Measurements from ENCODE around the gene CUL3. TPM values are rescaled to one million over a fixed set of nuclear protein-coding genes. Genes with fewer than 3 reads are reported as not detected.

CUL3 gene
- total and polyA plus RNA-seq, 2 of the 8 experiments (the other 6 are each of a cell fraction or from before 2014, with no cell fraction given) = 28.5 to 113 TPM

GRCh38 chr2:224570328-224570993 lies 14.7 kb downstream of the CUL3 start:
- WGBS, 2 experiments (ENCODE audit: extremely low coverage in 1 of 2, insufficient coverage in 1 of 2, insufficient read length in 1 of 2, insufficient replicate concordance in 2 of 2, low coverage in 1 of 2, low lambda C conversion rate in 2 of 2, missing lambda C conversion rate in 1 of 2) = 59% methylated on average over 4 of the region's 4 CpGs; no CpG with 5 or more reads in 1 of the 2 experiments
- no peak for DNase-seq (ENCODE audit: low read depth in 1 of 2, low spot score in 2 of 2)
- no peak for FAIRE-seq
- no peaks in the 10 kb centered on the region for H3K27me3 ChIP-seq (replicated peaks in 1 of 4; ENCODE audit: control insufficient read depth in 3 of 4, extremely low read depth in 1 of 4, insufficient read depth in 3 of 4, low read length in 3 of 4)
- H2BK12ac ChIP-seq (ENCODE audit: low read depth, low read length) = no peak overlapping the region
- H2AFZ ChIP-seq (ENCODE audit: low read length) = no peak overlapping the region
- no peak overlapping the region for H2BK20ac ChIP-seq (ENCODE audit: low read length)
- TF ChIP-seq SRF (IDR thresholded peaks at IDR 0.05; ENCODE audit: low read depth, low read length) (no peak), HDAC2 (IDR thresholded peaks at IDR 0.05; ENCODE audit: borderline replicate concordance in 1 of 2, low read depth in 2 of 2, low read length in 2 of 2) (no peak), NRF1 (IDR thresholded peaks at IDR 0.05; ENCODE audit: low read depth, low read length) (no peak), TEAD4 (IDR thresholded peaks at IDR 0.05; ENCODE audit: low read depth, low read length) (no peak), EP300 (IDR thresholded peaks at IDR 0.05; ENCODE audit: borderline replicate concordance in 1 of 2, low read depth in 2 of 2, low read length in 2 of 2) (no peak)
- no peak overlapping the region for H2AK5ac ChIP-seq (ENCODE audit: low read depth, low read length)
- no peak overlapping the region for H3K23ac ChIP-seq (ENCODE audit: insufficient read length)
- no peak overlapping the region for H3K4ac ChIP-seq (replicated peaks; ENCODE audit: insufficient read length, low read depth, low read length)
- H3K36me3 ChIP-seq (ENCODE audit: control insufficient read depth in 2 of 4, insufficient read depth in 4 of 4, low read length in 3 of 4) = peaks cover 0 to 6% (median 3%) of the 10 kb centered on the region in 4 experiments; a peak in 1 of 8 replicates
- H3K18ac ChIP-seq (ENCODE audit: extremely low read depth, low read length) = no peak overlapping the region
- no peak overlapping the region for H2BK5ac ChIP-seq (ENCODE audit: low read depth, low read length)
- CTCF ChIA-PET (ENCODE audit: partially characterized antibody) = interaction anchor here (0.7 to 1.9 kb wide), 4 partner anchors 9 to 145 kb away, joined by 3 to 5 read pairs (median 4); partner anchors contain the start of gene CUL3
- no peak overlapping the region for H3K9ac ChIP-seq (replicated peaks in 1 of 4; ENCODE audit: extremely low read depth in 1 of 4, low read depth in 3 of 4, low read length in 3 of 4)
- no peak overlapping the region for H3K4me2 ChIP-seq (ENCODE audit: insufficient read depth in 1 of 2, low read depth in 2 of 2, low read length in 2 of 2)
- no peak overlapping the region for H4K8ac ChIP-seq (ENCODE audit: extremely low read depth, insufficient read depth, low read length)
- no peak overlapping the region for H4K91ac ChIP-seq (replicated peaks; ENCODE audit: insufficient read length, low read length)
- H3K79me2 ChIP-seq (ENCODE audit: control insufficient read depth in 1 of 2, insufficient read depth in 2 of 2, low read length in 2 of 2) = peaks cover 30 to 99% of the 10 kb centered on the region in 2 experiments
- H3K79me1 ChIP-seq (ENCODE audit: low read depth, low read length) = peaks cover 3% of the 10 kb centered on the region; the same call in 1 of the 2 replicates
- POLR2A ChIA-PET (ENCODE audit: partially characterized antibody) = interaction anchor here (1.0 to 1.4 kb wide), 3 partner anchors 9 to 107 kb away, joined by 3 to 9 read pairs (median 4); partner anchors contain the start of gene CUL3
- H3K23me2 ChIP-seq (ENCODE audit: low read depth, low read length) = no peaks in the 10 kb centered on the region
- H3K27ac ChIP-seq (ENCODE audit: low read depth, low read length) = no peak overlapping the region
- no peak overlapping the region for H4K5ac ChIP-seq (ENCODE audit: insufficient read length, low read depth, low read length)
- H3K14ac ChIP-seq (ENCODE audit: insufficient read length) = no peak overlapping the region
- H3K4me1 ChIP-seq (replicated peaks in 1 of 4; ENCODE audit: control insufficient read depth in 3 of 4, insufficient read depth in 4 of 4, low read length in 3 of 4) = peaks cover 0 to 7% (median 3%) of the 10 kb centered on the region in 4 experiments; a peak in 3 of 7 replicates
- H4K20me1 ChIP-seq (replicated peaks in 1 of 2; ENCODE audit: control insufficient read depth in 1 of 2, insufficient read depth in 2 of 2, low read length in 2 of 2) = peaks cover 18 to 22% of the 10 kb centered on the region in 2 experiments
- no peak overlapping the region for H3K56ac ChIP-seq (replicated peaks; ENCODE audit: insufficient read length, low read depth, low read length)
- H3K9me3 ChIP-seq (ENCODE audit: insufficient read depth in 2 of 2, low read depth in 1 of 2, low read length in 1 of 2) = no peaks in the 10 kb centered on the region
- H2BK120ac ChIP-seq (replicated peaks; ENCODE audit: low read depth, low read length) = no peak overlapping the region
- no peak overlapping the region for H3K4me3 ChIP-seq (ENCODE audit: extremely low read depth in 1 of 4, insufficient read depth in 2 of 4, low read depth in 3 of 4, low read length in 4 of 4)
- no peak overlapping the region for H2BK15ac ChIP-seq (ENCODE audit: low read length)

Measured in H1 (cell line).